ENCODE results near the gene FAM210B.

DNA sequence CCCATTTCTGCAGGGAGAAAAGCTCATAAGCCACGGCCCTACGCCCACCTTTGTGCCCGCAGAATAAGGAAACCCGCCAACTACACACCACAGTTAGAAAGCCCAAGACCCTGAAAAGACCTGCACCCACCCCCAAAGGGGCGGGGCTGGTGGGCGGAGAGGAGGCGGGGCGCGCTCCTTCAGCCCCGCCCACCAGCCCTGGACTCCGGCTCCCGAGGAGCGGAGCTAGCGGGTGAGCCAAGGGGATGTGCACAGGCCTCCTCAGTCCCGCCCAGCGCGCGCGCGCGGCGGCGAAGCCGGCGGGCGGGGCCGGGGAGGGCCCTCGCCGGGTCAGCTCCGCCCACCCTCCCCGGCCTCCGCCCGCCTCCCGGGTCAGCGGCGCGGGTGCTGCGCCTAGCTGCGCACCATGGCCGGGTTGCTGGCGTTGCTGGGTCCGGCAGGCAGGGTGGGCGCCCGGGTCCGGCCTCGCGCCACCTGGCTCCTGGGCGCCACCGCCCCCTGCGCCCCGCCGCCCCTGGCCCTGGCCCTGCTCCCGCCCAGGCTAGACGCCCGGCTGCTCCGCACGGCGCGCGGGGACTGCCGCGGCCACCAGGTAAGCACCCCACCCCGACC lies at the start of gene FAM210B:
- TF ChIP-seq, protein P1, sequence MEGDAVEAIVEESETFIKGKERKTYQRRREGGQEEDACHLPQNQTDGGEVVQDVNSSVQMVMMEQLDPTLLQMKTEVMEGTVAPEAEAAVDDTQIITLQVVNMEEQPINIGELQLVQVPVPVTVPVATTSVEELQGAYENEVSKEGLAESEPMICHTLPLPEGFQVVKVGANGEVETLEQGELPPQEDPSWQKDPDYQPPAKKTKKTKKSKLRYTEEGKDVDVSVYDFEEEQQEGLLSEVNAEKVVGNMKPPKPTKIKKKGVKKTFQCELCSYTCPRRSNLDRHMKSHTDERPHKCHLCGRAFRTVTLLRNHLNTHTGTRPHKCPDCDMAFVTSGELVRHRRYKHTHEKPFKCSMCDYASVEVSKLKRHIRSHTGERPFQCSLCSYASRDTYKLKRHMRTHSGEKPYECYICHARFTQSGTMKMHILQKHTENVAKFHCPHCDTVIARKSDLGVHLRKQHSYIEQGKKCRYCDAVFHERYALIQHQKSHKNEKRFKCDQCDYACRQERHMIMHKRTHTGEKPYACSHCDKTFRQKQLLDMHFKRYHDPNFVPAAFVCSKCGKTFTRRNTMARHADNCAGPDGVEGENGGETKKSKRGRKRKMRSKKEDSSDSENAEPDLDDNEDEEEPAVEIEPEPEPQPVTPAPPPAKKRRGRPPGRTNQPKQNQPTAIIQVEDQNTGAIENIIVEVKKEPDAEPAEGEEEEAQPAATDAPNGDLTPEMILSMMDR (IDR thresholded peaks at IDR 0.05) = no peak
- no peak for TF ChIP-seq POLR2A (IDR thresholded peaks at IDR 0.05)
- TF ChIP-seq EP300 (IDR thresholded peaks at IDR 0.05; ENCODE audit: low read depth) = no peak

All from transverse colon (tissue), 3 donors.